Astrocyte (in vitro differentiated cells and primary cell): Measurements from ENCODE around the gene HEATR1. TPM values are rescaled to one million over a fixed set of nuclear protein-coding genes. Genes with fewer than 3 reads are reported as not detected.

Experiments used
- DNase-seq: peaks from one replicate; pipeline ENCODE4 v3.0.0-alpha.2; 2010; ENCODE audit warnings: low read depth
- FAIRE-seq: peaks from 2 replicates; lab custom pipeline; 2011; peaks lifted over from hg19 to GRCh38; lab: Jason Lieb, UNC
- H2AFZ ChIP-seq: 2 replicates; pipeline ENCODE4 v1.6.0; 2012; ENCODE audit warnings: low read depth, low read length, inconsistent platforms
- H3K27ac ChIP-seq: 2 replicates; pipeline ENCODE4 v1.5.1; 2011; ENCODE audit warnings: low read depth, low read length, inconsistent platforms
- H3K27me3 ChIP-seq: 2 replicates; pipeline ENCODE4 v1.6.0; 2011; ENCODE audit warnings: low read length, inconsistent platforms; ENCODE audit not compliant: insufficient read depth
- H3K36me3 ChIP-seq: 2 replicates; pipeline ENCODE4 v1.5.1; 2011; ENCODE audit warnings: low read length, inconsistent platforms; ENCODE audit not compliant: insufficient read depth
- H3K4me1 ChIP-seq: 2 replicates; pipeline ENCODE4 v1.5.1; 2011; ENCODE audit warnings: low read length, inconsistent platforms; ENCODE audit not compliant: insufficient read depth
- H3K4me2 ChIP-seq: 2 replicates; pipeline ENCODE4 v1.6.0; 2012; ENCODE audit warnings: low read length, inconsistent platforms
- H3K4me3 ChIP-seq: 2 replicates; pipeline ENCODE4 v1.5.1; 2011; ENCODE audit warnings: low read depth, mild to moderate bottlenecking, low read length, inconsistent platforms; ENCODE audit not compliant: insufficient read depth
- H3K79me2 ChIP-seq: 2 replicates; pipeline ENCODE4 v1.6.0; 2012; ENCODE audit warnings: mild to moderate bottlenecking, low read length, inconsistent platforms; ENCODE audit not compliant: insufficient read depth
- H3K9ac ChIP-seq: 2 replicates; pipeline ENCODE4 v1.6.0; 2012; ENCODE audit warnings: mild to moderate bottlenecking, low read length, inconsistent platforms
- H3K9me3 ChIP-seq: 2 replicates; pipeline ENCODE4 v1.5.1; 2012; ENCODE audit warnings: low read depth, mild to moderate bottlenecking, low read length, inconsistent platforms; ENCODE audit not compliant: insufficient read depth
- H4K20me1 ChIP-seq: 2 replicates; pipeline ENCODE4 v1.6.0; 2012; ENCODE audit warnings: low read length, inconsistent platforms; ENCODE audit not compliant: insufficient read depth
- H3K27ac Mint-ChIP-seq: one replicate; pipeline ENCODE4 v1.8.0; 2021; ENCODE audit warnings: mild to moderate bottlenecking, mixed read lengths; ENCODE audit not compliant: unreplicated experiment
- H3K27me3 Mint-ChIP-seq: one replicate; pipeline ENCODE4 v1.8.0; 2021; ENCODE audit warnings: low read depth, mixed read lengths; ENCODE audit not compliant: unreplicated experiment
- H3K36me3 Mint-ChIP-seq: one replicate; pipeline ENCODE4 v1.8.0; 2021; ENCODE audit warnings: low read depth, mixed read lengths; ENCODE audit not compliant: unreplicated experiment
- H3K4me1 Mint-ChIP-seq: one replicate; pipeline ENCODE4 v1.8.0; 2021; ENCODE audit warnings: low read depth, mixed read lengths; ENCODE audit not compliant: unreplicated experiment
- H3K4me3 Mint-ChIP-seq: one replicate; pipeline ENCODE4 v1.8.0; 2021; ENCODE audit warnings: mild to moderate bottlenecking, moderate library complexity, mixed read lengths; ENCODE audit not compliant: unreplicated experiment
- H3K9me3 Mint-ChIP-seq: one replicate; pipeline ENCODE4 v1.8.0; 2021; ENCODE audit warnings: mild to moderate bottlenecking, mixed read lengths; ENCODE audit not compliant: unreplicated experiment
- EZH2 ChIP-seq: IDR thresholded peaks from 2 replicates; pipeline ENCODE4 v1.6.1; 2012; ENCODE audit warnings: mild to moderate bottlenecking, low read length, inconsistent platforms; ENCODE audit not compliant: insufficient read depth
- total RNA-seq: library from RNA; stranded (reverse); gene quantifications from 2 replicates; pipeline ENCODE4 v1.2.1, GENCODE V29; 2021
- TF ChIP-seq, protein P1 (sequence below): IDR thresholded peaks from 2 replicates; pipeline ENCODE4 v1.5.1; 2011; ENCODE audit warnings: low read depth, mild to moderate bottlenecking, inconsistent platforms, low read length, moderate library complexity; ENCODE audit not compliant: insufficient read depth

Gene HEATR1
- total RNA-seq, 1 donor from 2014 or later = 43.3 TPM

DNA sequence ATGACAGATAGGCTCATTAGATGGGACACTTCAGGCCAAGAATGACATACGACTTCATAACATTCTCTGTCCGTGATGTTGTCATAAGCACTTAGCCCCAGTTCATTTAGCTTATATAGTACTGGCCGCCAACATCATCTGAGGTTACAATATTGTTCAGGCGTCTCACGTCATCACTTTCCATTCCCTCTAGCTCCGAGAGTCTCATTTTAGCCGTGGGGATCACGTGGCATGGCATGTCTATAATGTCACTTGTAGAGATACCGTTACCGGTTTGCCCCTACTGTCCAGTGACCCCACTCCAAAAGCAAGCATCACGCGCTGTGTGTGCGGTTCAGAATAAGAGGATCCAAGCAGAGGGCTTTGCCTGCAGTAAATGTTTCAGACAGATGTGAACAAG is 34.6 kb upstream of the HEATR1 start:
- H3K9ac ChIP-seq = no peak overlapping the region
- TF ChIP-seq, protein P1, sequence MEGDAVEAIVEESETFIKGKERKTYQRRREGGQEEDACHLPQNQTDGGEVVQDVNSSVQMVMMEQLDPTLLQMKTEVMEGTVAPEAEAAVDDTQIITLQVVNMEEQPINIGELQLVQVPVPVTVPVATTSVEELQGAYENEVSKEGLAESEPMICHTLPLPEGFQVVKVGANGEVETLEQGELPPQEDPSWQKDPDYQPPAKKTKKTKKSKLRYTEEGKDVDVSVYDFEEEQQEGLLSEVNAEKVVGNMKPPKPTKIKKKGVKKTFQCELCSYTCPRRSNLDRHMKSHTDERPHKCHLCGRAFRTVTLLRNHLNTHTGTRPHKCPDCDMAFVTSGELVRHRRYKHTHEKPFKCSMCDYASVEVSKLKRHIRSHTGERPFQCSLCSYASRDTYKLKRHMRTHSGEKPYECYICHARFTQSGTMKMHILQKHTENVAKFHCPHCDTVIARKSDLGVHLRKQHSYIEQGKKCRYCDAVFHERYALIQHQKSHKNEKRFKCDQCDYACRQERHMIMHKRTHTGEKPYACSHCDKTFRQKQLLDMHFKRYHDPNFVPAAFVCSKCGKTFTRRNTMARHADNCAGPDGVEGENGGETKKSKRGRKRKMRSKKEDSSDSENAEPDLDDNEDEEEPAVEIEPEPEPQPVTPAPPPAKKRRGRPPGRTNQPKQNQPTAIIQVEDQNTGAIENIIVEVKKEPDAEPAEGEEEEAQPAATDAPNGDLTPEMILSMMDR = no peak
- no peak for TF ChIP-seq EZH2
- no peak for FAIRE-seq
- Mint-ChIP-seq H3K4me3 (no peak overlapping the region), H3K4me1 (no peaks in the 10 kb centered on the region), H3K27me3 (peaks cover 15% of the 10 kb centered on the region), H3K9me3 (no peaks in the 10 kb centered on the region), H3K27ac (no peak overlapping the region), H3K36me3 (no peaks in the 10 kb centered on the region)
- H3K36me3 ChIP-seq = no peaks in the 10 kb centered on the region
- no peak overlapping the region for H3K27ac ChIP-seq
- H3K27me3 ChIP-seq = no peaks in the 10 kb centered on the region
- H4K20me1 ChIP-seq = no peaks in the 10 kb centered on the region
- H2AFZ ChIP-seq = no peak overlapping the region
- no peaks in the 10 kb centered on the region for H3K9me3 ChIP-seq
- H3K4me2 ChIP-seq = no peak overlapping the region
- no peak overlapping the region for H3K4me3 ChIP-seq
- no peaks in the 10 kb centered on the region for H3K79me2 ChIP-seq
- H3K4me1 ChIP-seq = no peaks in the 10 kb centered on the region
- DNase-seq = no peak

DNA sequence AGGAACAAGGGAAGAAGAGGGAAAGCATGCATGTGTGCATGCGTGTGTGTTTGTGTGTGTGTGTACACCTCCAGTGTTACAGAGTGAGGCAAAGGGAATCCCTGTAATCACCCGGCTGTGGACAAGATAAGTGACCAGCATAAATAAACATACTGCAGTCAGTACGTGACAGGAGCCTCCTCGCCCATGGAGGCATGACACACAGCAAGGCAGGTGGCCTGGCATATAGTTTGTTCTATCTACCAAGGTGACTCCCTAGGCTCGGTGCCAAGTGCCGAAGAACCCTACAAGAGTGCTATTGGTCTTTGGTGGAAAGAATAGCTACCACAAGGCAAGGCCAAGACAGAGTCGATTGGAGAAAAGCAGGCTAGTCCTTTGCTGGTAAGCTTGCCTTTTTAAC is 31.7 kb upstream of the HEATR1 start:
- H3K4me3 Mint-ChIP-seq = no peak overlapping the region
- Histone ChIP-seq H3K27ac (no peak overlapping the region), H3K4me3 (no peak overlapping the region), H3K4me1 (no peaks in the 10 kb centered on the region), H4K20me1 (no peaks in the 10 kb centered on the region), H3K9me3 (no peaks in the 10 kb centered on the region), H3K27me3 (no peaks in the 10 kb centered on the region), H3K9ac (no peak overlapping the region), H3K4me2 (no peak overlapping the region), H2AFZ (no peak overlapping the region), H3K36me3 (no peaks in the 10 kb centered on the region), H3K79me2 (no peaks in the 10 kb centered on the region)
- H3K36me3 Mint-ChIP-seq = no peaks in the 10 kb centered on the region
- H3K4me1 Mint-ChIP-seq = no peaks in the 10 kb centered on the region
- peaks cover 15% of the 10 kb centered on the region for H3K27me3 Mint-ChIP-seq
- H3K27ac Mint-ChIP-seq = no peak overlapping the region
- no peak for FAIRE-seq
- H3K9me3 Mint-ChIP-seq = no peaks in the 10 kb centered on the region
- no peak for DNase-seq
- TF ChIP-seq EZH2 = no peak
- TF ChIP-seq, protein P1 = no peak

DNA sequence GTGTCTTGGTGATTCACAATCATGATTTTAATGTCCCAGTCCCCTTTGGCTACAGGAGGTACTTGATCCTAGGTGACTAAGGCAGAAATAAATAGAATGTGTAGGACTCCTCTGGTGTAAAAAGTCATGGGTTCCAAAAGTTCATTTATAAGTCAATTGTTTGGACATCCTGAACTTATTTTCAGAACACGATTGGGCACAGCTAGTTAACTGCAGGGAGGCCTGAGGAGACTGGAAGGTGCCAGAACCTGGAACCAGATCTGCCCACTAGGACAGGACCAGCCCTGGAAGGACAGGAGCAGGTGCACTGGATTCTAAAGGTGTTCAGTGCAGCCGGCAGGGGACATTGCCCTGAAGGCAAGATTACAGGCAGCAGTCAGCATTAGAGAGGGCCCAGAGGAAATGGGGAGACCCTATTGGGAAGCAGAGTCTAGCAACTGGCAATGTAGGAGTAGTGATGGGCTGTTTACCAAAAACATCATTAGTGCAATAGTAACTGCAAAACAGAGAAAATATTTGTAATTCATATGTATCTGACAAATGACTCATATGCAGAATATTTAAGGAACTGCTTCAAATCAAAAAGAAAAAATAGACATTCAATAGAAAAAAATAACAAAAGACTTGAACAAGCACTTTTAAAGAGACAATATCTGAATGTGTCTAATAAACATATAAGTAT is 23.6 kb upstream of the HEATR1 start:
- H3K27ac Mint-ChIP-seq = no peak overlapping the region
- TF ChIP-seq, protein P1 = no peak
- TF ChIP-seq EZH2 = no peak

More for the DNA sequence above, 23.6 kb upstream of the HEATR1 start:
- H3K9me3 Mint-ChIP-seq = peaks cover 11% of the 10 kb centered on the region
- Histone ChIP-seq H2AFZ (no peak overlapping the region), H3K79me2 (no peaks in the 10 kb centered on the region), H3K36me3 (no peaks in the 10 kb centered on the region), H3K27ac (no peak overlapping the region), H3K9me3 (no peaks in the 10 kb centered on the region), H4K20me1 (no peaks in the 10 kb centered on the region), H3K9ac (no peak overlapping the region), H3K4me3 (no peak overlapping the region), H3K27me3 (no peaks in the 10 kb centered on the region), H3K4me2 (no peak overlapping the region), H3K4me1 (no peaks in the 10 kb centered on the region)
- no peaks in the 10 kb centered on the region for H3K36me3 Mint-ChIP-seq
- no peaks in the 10 kb centered on the region for H3K4me1 Mint-ChIP-seq
- H3K4me3 Mint-ChIP-seq = no peak overlapping the region
- H3K27me3 Mint-ChIP-seq = peaks cover 3% of the 10 kb centered on the region
- FAIRE-seq (no peak), DNase-seq (no peak)
